GM18870 (cell line): ENCODE measurements around the gene PAPSS2.
"Not testable (repeated sequence)": the region's sequence is repeated elsewhere in the genome, so short reads cannot be mapped to it uniquely, and the experiment has no call there.

ENCODE experiments used
- ATAC-seq: cut with Tn5 transposase; IDR thresholded peaks from one replicate; pipeline ENCODE4 v1.9.1; 2021; ENCODE audit warnings: moderate library complexity; ENCODE audit not compliant: unreplicated experiment

Gene PAPSS2

GRCh38 chr10:87642486-87642885, 17.2 kb upstream of the PAPSS2 start:
- ATAC-seq = no peak

- ATAC-seq = no peak
Measured at GRCh38 chr10:87642988-87643387, 16.7 kb upstream of the PAPSS2 start.

GRCh38 chr10:87643920-87644319, 15.8 kb upstream of the PAPSS2 start:
- ATAC-seq = no peak

- not testable (repeated sequence) for ATAC-seq
Measured at GRCh38 chr10:87644500-87644899, 15.2 kb upstream of the PAPSS2 start.

GRCh38 chr10:87646192-87646909, 13.3 kb upstream of the PAPSS2 start:
- ATAC-seq = no peak

GRCh38 chr10:87646935-87647334, 12.7 kb upstream of the PAPSS2 start:
- ATAC-seq = no peak

DNA sequence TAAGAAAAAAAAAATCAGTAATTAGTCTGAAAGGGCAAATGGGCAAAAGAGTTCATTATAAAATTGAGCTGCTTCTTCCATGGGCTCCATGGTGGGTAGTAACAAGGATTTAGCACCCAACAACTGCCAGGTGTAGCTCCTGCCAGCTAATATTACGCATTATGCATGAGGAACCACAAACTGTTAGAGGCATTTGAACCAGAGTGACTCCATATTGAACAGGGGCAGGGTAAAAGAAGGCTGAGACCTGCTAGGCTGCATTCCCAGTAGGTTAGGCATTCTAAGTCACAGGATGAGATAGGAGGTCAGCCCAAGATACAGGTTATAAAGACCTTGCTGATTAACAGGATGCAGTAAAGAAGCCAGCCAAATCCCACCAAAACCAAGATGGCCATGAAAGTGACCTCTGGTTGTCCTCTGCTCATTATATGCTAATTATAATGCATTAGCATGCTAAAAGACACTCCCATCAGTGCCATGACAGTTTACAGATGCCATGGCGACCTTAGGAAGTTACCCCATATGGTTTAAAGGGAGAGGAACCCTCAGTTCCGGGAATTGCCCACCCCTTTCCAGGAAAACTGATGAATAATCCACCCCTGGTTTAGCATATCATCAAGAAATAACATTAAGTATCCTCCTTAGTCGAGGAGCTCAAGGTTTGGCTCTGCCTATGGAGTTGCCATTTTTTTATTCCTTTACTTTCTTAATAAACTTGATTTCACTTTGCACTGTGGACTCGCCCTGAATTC, 8.7 kb upstream of the PAPSS2 start:
- no peak for ATAC-seq

DNA sequence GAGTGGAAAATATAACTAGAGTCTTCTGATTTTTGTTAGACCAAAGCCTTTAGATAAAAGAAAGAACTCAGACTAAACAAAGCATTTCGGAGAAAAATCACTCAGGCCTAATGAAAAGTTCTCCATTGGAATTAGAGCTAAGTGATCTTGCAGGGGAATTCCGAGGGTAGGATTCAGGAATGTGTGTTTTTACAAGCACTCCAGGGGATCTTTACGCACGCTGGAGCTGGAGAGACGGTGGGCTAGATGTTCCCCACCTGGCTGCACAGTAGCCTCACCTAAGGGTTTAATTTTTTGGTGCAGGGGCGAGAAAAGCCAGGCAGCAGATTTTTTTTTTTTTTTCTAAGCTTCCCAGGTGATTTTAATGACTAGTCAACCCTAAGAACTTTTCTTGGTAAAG, 7.9 kb upstream of the PAPSS2 start:
- no peak for ATAC-seq

- ATAC-seq = no peak
Measured at GRCh38 chr10:87652261-87652660, 7.4 kb upstream of the PAPSS2 start.

DNA sequence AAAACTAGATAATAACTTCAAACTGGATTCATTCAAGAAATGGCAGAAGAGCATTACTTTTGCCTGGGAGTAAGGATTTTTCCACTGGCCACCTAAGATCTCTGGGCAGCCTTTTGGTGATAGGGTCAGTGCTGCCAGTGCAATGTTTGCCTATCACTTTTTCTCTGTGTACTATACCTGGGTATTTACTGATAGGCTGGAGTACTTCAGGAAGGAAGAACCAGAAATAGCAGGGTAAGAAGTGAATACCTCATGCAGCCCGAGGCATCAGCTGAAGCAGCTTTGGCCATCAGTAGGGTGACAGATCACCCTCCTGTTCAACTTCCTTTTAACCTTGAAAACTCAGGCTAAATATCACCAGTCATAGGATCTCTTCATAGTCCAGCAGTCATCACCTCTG, 5.5 kb upstream of the PAPSS2 start:
- no peak for ATAC-seq

DNA sequence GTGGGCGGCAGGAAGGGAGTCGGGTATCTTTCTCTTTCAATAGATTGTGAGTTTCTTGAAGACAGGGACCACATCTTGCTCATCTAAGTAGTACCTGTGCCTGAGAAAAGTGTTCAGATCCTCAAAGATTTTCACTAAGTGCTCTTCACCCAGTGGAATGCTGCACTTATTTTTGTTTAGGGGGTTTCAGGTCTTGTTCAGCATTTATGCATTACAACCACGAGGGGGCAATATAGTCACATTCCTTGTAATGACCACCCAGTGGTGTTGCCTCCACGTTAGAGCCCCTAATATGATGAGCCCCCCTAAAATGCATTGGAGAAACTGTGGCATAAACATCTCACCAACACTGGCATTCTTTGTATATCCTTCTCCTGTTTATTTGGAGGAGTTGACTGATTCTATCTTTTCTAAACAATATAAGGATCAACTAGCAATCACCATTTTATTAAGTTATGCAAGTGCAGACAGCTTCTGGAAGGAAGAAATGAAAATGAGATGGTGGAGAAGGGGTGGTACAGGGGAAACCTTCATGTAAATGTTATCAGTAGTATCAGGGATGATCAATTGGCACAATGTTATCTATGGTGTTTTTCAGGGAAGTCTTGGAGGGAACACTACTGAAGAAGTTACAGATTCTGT, 3.1 kb upstream of the PAPSS2 start:
- ATAC-seq = no peak

GRCh38 chr10:87657371-87657770, 2.3 kb upstream of the PAPSS2 start:
- ATAC-seq = no peak

- ATAC-seq = no peak
Measured at GRCh38 chr10:87658321-87658795, 1.3 kb upstream of the PAPSS2 start.

GRCh38 chr10:87658858-87659555, 671 bp upstream of the PAPSS2 start:
- ATAC-seq = no peak

DNA sequence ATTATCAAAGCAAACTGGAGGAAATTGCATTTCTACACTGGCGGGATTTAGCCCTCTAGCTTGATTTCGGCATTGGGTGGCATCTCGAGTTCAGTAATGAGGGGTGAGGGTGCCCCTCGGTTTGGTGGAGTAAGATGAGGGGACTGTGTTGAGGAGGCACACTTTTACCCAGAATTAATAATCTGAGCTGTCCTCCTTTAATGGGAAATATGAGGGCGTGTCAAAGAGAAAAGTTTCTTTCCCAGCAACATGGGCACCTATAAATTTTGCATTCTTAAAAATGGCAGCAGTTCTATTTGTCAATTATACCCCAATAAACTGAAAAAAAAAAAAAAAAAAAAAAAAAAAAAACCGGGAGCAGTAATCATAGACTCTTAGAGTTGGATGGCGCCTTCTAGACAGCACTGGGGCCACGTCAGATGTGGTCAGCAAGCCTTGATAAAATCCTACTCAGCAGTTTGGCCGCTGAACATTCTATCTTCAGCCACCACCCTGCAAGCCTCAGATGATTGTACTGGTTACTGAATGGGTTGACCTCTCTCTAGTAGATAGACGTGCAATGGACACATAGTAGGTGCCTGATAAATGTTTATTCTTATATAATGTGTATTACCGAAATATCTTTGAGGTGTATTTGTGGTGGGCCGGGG, 931 bp downstream of the PAPSS2 start:
- no peak for ATAC-seq

- no peak for ATAC-seq
Measured at GRCh38 chr10:87661861-87662785, 2.4 kb downstream of the PAPSS2 start.

DNA sequence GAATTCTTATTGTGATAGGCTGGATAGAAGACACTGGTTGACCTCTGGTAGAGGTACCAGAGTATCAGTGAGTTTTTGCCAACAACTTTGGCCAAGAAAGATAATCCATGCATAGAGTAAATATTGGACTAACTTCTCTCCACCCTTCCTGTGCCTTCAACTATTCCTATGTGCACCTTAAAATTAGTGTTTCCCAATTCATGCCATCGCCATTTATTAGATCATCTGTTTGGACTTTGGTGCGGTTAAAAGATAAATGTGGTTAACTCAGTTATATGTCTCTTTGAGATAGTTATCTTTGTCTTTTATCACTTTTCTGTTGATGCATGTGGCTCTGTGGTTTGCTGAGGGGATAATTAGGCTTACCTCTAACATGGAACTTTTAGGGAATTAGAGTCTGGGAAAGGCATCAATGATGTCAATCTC, 4.6 kb downstream of the PAPSS2 start:
- ATAC-seq = no peak

- ATAC-seq = no peak
Measured at GRCh38 chr10:87667493-87667892, 7.8 kb downstream of the PAPSS2 start.

GRCh38 chr10:87668324-87669074, 8.8 kb downstream of the PAPSS2 start:
- ATAC-seq = no peak
